IMR-90 (cell line): ENCODE results near the gene IMMT. TPM values are rescaled to one million over a fixed set of nuclear protein-coding genes. Genes with fewer than 3 reads are reported as not detected.

ENCODE experiments used
- ATAC-seq: fragments of 200-7000 bp; cut with Tn5 transposase; 2 replicates; pipeline ENCODE4 v1.9.1; 2020; ENCODE audit warnings: low read depth, mild to moderate bottlenecking, moderate library complexity
- BruUV-seq: library from RNA; stranded (reverse); fragments of 400-500 nt; replicated peaks from 2 replicates; lab custom pipeline; 2021; lab: Mats Ljungman, UMichigan
- CTCF ChIA-PET: fragments of 300-600 bp; formaldehyde crosslinking; extraction: SDS; loops from one replicate; lab custom pipeline; 2021; ENCODE audit warnings: antibody characterized with exemption; lab: Yijun Ruan, JAX
- POLR2A ChIA-PET: fragments of 300-600 bp; sonication (Branson Sonifier 250); formaldehyde crosslinking; loops from one replicate; lab custom pipeline; 2022; ENCODE audit warnings: antibody characterized with exemption; ENCODE audit not compliant: unreplicated experiment; lab: Charles Lee
- DNase-seq: peaks from one replicate; pipeline ENCODE4 v3.0.0; 2013
- H2AFZ ChIP-seq: replicated peaks from 2 replicates; pipeline ENCODE3; 2013; ENCODE audit warnings: low read length, mild to moderate bottlenecking; ENCODE audit not compliant: poor library complexity
- H2AK5ac ChIP-seq: 2 replicates; pipeline ENCODE4 v1.6.1; 2013; ENCODE audit warnings: low read depth, low read length, inconsistent platforms
- H2AK9ac ChIP-seq: replicated peaks from 2 replicates; pipeline ENCODE3; 2013; ENCODE audit warnings: mild to moderate bottlenecking, low read depth, low read length, moderate library complexity; ENCODE audit not compliant: poor library complexity
- H2BK120ac ChIP-seq: 2 replicates; pipeline ENCODE4 v1.6.1; 2013; ENCODE audit warnings: low read depth, low read length, inconsistent platforms
- H2BK15ac ChIP-seq: 3 replicates; pipeline ENCODE4 v1.6.1; 2013; ENCODE audit warnings: low read depth, low read length, inconsistent platforms
- H2BK20ac ChIP-seq: 2 replicates; pipeline ENCODE4 v1.6.1; 2013; ENCODE audit warnings: low read depth, mild to moderate bottlenecking, inconsistent platforms, low read length, moderate library complexity
- H2BK5ac ChIP-seq: 2 replicates; pipeline ENCODE4 v1.6.1; 2013; ENCODE audit warnings: mild to moderate bottlenecking, low read depth, low read length, inconsistent platforms; ENCODE audit not compliant: poor library complexity, severe bottlenecking
- H3K14ac ChIP-seq: replicated peaks from 2 replicates; pipeline ENCODE4 v1.6.1; 2013; ENCODE audit warnings: low read depth, low read length, inconsistent platforms
- H3K18ac ChIP-seq: 2 replicates; pipeline ENCODE4 v1.6.1; 2013; ENCODE audit warnings: low read depth, low read length, control low read depth
- H3K23ac ChIP-seq: 2 replicates; pipeline ENCODE4 v1.6.1; 2013; ENCODE audit warnings: low read depth, low read length, inconsistent platforms
- H3K27ac ChIP-seq: 2 replicates; pipeline ENCODE4 v1.5.1; 2013; ENCODE audit warnings: mild to moderate bottlenecking, control low read depth, low read length; ENCODE audit not compliant: insufficient read depth
- H3K27me3 ChIP-seq: 2 replicates; pipeline ENCODE4 v1.6.1; 2013; ENCODE audit warnings: low read length; ENCODE audit not compliant: control insufficient read depth, insufficient read depth
- H3K36me3 ChIP-seq: 2 replicates; pipeline ENCODE4 v1.6.1; 2013; ENCODE audit warnings: low read length, mixed read lengths; ENCODE audit not compliant: control insufficient read depth, insufficient read depth
- H3K4ac ChIP-seq: 2 replicates; pipeline ENCODE4 v1.6.1; 2013; ENCODE audit warnings: low read depth, low read length, inconsistent platforms
- H3K4me1 ChIP-seq: 2 replicates; pipeline ENCODE4 v1.6.1; 2013; ENCODE audit warnings: low read length, mixed read lengths; ENCODE audit not compliant: control insufficient read depth, insufficient read depth
- H3K4me2 ChIP-seq: 2 replicates; pipeline ENCODE4 v1.6.1; 2013; ENCODE audit warnings: low read depth, mild to moderate bottlenecking, control low read depth, low read length, moderate library complexity
- H3K4me3 ChIP-seq: 2 replicates; pipeline ENCODE4 v1.5.1; 2013; ENCODE audit warnings: low read depth, mild to moderate bottlenecking, control low read depth, low read length, moderate library complexity; ENCODE audit not compliant: insufficient read depth
- H3K56ac ChIP-seq: 2 replicates; pipeline ENCODE4 v1.6.1; 2013; ENCODE audit warnings: low read length, inconsistent platforms; ENCODE audit not compliant: insufficient read depth; ENCODE audit errors: extremely low read depth
- H3K79me1 ChIP-seq, 2 experiments: 2 replicates each; pipeline ENCODE4 v1.6.1; 2013; ENCODE audit warnings: low read length in 2 of 2, inconsistent platforms in 1 of 2, low read depth in 1 of 2
- H3K9ac ChIP-seq: 2 replicates; pipeline ENCODE4 v1.6.1; 2013; ENCODE audit warnings: low read depth, low read length, control low read depth
- H3K9me1 ChIP-seq: 2 replicates; pipeline ENCODE4 v1.6.1; 2013; ENCODE audit warnings: low read length, inconsistent platforms; ENCODE audit not compliant: insufficient read depth
- H3K9me3 ChIP-seq: 2 replicates; pipeline ENCODE4 v1.6.1; 2013; ENCODE audit warnings: low read length; ENCODE audit not compliant: control insufficient read depth, insufficient read depth
- H4K20me1 ChIP-seq: 2 replicates; pipeline ENCODE4 v1.6.1; 2013; ENCODE audit warnings: low read length, inconsistent platforms; ENCODE audit not compliant: insufficient read depth
- H4K5ac ChIP-seq: 2 replicates; pipeline ENCODE4 v1.6.1; 2013; ENCODE audit warnings: mild to moderate bottlenecking, low read depth, low read length, control low read depth
- H4K8ac ChIP-seq, 2 experiments: 2 replicates each; pipeline ENCODE4 v1.6.1; 2013; ENCODE audit warnings: low read depth in 2 of 2, low read length in 2 of 2, control low read depth in 1 of 2, inconsistent platforms in 1 of 2
- H4K91ac ChIP-seq: 2 replicates; pipeline ENCODE4 v1.6.1; 2013; ENCODE audit warnings: low read depth, low read length, inconsistent platforms; ENCODE audit not compliant: insufficient read depth
- BHLHE40 ChIP-seq: fragments of 150-350 bp; IDR thresholded peaks from 2 replicates; pipeline ENCODE4 v1.6.1; 2016; ENCODE audit warnings: mild to moderate bottlenecking, low read depth, low read length
- ELK1 ChIP-seq: fragments of 150-350 bp; IDR thresholded peaks from 2 replicates; pipeline ENCODE4 v1.6.1; 2016; ENCODE audit warnings: low read depth, mild to moderate bottlenecking, low read length, moderate library complexity, borderline replicate concordance
- SMC3 ChIP-seq: fragments of 150-350 bp; IDR thresholded peaks from 2 replicates; pipeline ENCODE4 v1.6.1; 2016; ENCODE audit warnings: low read depth, mild to moderate bottlenecking, antibody characterized with exemption, low read length, moderate library complexity
- WGBS, 2 experiments: methylation state at CpG; one replicate each; pipeline versions ENCODE4 v1.1.5 to v1.1.7; 2013; ENCODE audit warnings: missing lambda C conversion rate in 2 of 2; ENCODE audit not compliant: insufficient read length in 1 of 2; ENCODE audit errors: extremely low coverage in 2 of 2; 5-methylcytosine and 5-hydroxymethylcytosine counted together
- dilution Hi-C: fragments of 300-500 bp; cut with HindIII; formaldehyde crosslinking; loops from one replicate; pipeline ENCODE4 v1.14.3; 2018; ENCODE audit warnings: low sequenced_read_pairs; ENCODE audit not compliant: unreplicated experiment
- in situ Hi-C: fragments of 300-500 bp; cut with MboI; formaldehyde crosslinking; loops from 3 replicates; pipeline ENCODE4 v1.14.3; 2019; ENCODE audit warnings: low sequenced_read_pairs, inconsistent platforms, mixed read lengths
- intact Hi-C: fragments of 100-400 bp; cut with micrococcal nuclease; formaldehyde crosslinking; loops from 2 replicates; pipeline ENCODE4 v1.10.0; 2022
- polyA plus RNA-seq, 3 experiments: library from polyadenylated mRNA; depleted of rRNA; stranded (reverse); fragments of >200 nt; gene quantifications; 2 replicates each; pipeline ENCODE4 v1.2.3, GENCODE V29; 2012; ENCODE audit warnings: low replicate concordance in 1 of 3
- total RNA-seq: library from RNA; depleted of rRNA; stranded (reverse); fragments of >200 nt; gene quantifications from 2 replicates; pipeline ENCODE4 v1.2.3, GENCODE V29; 2012

The IMMT gene
- total and polyA plus RNA-seq, 2 of the 4 experiments (the other 2 are of a cell fraction): 50.5 to 87.3 TPM

- Histone ChIP-seq H3K4me1 (peaks cover 2% of the 10 kb centered on the region), H3K36me3 (no peaks in the 10 kb centered on the region), H3K27me3 (no peaks in the 10 kb centered on the region), H4K8ac (no peak overlapping the region), H2AFZ (no peak overlapping the region), H3K27ac (no peak overlapping the region), H3K9me3 (no peaks in the 10 kb centered on the region), H3K14ac (no peak overlapping the region), H4K5ac (no peak overlapping the region), H2BK20ac (no peak overlapping the region), H3K9me1 (no peaks in the 10 kb centered on the region), H3K4me3 (no peak overlapping the region), H4K91ac (no peak overlapping the region), H3K79me1 (no peaks in the 10 kb centered on the region), H2AK9ac (no peak overlapping the region), H3K18ac (no peak overlapping the region), H2BK5ac (no peak overlapping the region), H3K23ac (no peak overlapping the region), H3K4me2 (no peak overlapping the region), H3K9ac (no peak overlapping the region), H4K20me1 (no peaks in the 10 kb centered on the region), H2AK5ac (no peak overlapping the region), H2BK120ac (no peak overlapping the region), H2BK15ac (no peak overlapping the region), H3K56ac (no peak overlapping the region), H3K4ac (no peak overlapping the region)
- ChIA-PET CTCF (no interaction called here), POLR2A (no interaction called here)
- ATAC-seq (no peak), DNase-seq (no peak)
- in situ Hi-C loops (no loop called here), dilution Hi-C loops (no loop called here), intact Hi-C loops (no loop called here)
- BruUV-seq: no TSS peak
- 80% methylated on average over 2 of the region's 4 CpGs; no CpG with 5 or more reads in 1 of the 2 experiments for WGBS, 2 experiments
- TF ChIP-seq ELK1 (no peak), BHLHE40 (no peak), SMC3 (no peak)
These were observed 22.9 kb upstream of the IMMT start for GRCh38 chr2:86218124-86218523.
